NCI-H187 treated with DMSO at 0.1 percent for 48 hours (cell line): ENCODE results near the gene WDR26.
"Not testable (repeated sequence)": the region's sequence is repeated elsewhere in the genome, so short reads cannot be mapped to it uniquely, and the experiment has no call there.

Experiments
- DNase-seq: peaks from one replicate; lab custom pipeline; 2025; lab: John Stamatoyannopoulos, UW

The WDR26 gene

DNA sequence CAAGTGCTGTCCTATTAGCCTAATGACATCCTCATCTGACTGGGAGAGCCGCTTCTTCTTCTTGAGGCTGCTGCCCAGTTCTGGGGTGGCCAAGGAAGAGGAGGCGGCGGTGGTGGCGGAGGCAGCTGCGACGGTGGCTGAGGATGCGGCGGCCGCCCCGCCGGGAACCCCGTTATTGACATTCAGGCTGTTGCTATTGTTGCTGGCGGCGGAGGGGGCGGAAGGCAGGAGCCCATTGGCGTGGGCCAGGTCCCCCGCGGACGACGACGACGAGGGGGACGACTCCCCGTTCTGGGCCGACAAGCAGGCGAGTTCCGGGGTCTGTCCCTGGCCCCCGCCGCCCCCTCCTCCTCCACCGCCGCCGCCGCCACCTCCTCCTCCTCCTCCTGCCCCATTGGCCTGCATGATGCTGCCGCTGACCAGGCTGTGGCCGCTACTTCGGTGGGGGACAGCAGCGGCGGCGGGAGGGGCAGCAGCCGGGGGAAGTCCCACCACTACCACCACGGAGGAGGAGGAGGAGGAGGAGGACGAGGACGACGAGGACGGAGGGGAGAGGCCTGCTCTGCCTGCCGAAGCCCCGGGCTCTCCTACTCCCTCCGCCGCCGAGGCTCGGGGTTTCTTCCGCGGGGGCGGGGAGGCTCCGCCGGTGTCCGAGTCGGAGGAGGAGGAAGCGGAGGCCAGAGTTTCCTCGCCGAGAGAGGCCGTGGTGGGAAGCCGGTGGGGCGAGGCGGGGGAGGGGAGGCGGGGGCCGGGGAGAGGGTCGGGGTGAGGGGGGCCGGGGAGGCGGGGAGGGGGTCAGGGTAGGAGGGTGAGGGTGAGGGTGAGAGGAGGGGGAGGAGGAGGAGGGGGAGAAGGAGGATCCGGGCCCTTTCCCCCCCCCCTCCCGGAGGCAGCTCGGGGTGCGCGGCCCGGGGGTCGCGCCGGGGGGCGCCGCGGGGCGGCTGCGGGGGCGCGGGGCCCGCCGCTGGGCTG, 610 bp downstream of the WDR26 start:
- no peak for DNase-seq

DNA sequence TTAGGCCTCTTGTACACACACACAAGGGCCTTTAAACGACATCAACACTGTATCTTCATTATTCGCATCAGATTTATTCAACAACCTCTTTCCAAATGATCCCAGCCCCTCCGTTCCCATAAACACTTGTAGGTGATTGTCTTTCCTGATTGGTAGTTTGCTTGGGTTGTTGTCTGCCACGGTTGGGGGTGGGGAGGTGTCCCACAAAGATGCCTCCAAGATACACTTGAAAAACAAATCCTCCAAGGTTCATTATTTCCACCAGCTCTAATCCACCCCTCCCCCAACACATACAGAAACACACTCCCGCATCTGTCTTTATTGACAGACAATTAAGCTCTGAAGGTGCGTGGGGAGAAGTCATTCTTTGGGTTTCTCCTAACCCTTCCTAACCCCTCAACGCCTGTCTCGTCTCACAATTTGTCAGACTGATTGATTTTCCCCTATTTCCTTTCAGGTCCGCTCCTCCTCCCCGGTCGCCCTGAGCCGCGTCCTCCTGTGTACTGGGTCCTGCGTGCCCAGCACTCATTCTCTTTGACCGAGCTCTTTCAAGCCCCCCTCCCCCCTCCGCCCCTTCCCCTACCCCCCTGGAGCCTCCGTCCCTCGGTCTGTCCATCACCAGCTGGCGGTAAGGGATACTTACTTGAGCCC, 1.4 kb downstream of the WDR26 start:
- DNase-seq, result no peak

DNA sequence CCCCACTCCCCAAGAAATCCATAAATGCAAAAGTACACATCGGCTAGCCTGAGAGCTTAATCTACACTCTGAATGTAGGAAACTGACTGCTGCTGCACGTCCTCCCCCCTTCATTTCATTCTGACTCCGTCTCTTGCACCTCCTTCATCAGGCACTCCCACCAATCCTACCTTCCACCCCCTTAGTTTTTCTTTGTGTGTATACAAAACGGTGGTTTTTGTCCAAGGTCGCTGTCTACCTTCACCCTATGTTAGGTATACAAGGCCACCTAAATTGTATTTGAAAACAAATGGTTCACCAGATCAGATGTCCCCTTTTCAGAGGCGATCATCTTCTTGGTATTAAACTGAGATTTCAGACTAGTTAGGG, 1.9 kb downstream of the WDR26 start:
- no peak for DNase-seq

DNA sequence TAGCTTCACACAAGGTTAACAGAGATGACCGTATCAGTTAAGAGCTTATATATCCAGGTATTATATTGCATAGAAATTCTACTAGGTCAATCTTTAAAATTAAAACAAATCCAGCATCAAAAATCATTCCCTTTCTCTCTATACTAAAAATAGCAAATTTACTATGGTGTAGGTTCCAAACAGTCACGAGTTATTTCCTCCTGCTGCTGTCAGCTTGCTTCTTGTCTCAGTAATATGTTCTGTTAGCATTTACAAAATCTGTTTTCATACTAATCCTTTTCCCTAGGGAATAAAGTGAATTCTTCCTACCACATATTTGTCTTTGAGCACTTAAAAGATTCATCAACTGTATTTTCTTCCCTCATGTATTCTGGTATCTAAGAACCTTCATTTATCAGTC, 2.5 kb downstream of the WDR26 start:
- no peak for DNase-seq

DNA sequence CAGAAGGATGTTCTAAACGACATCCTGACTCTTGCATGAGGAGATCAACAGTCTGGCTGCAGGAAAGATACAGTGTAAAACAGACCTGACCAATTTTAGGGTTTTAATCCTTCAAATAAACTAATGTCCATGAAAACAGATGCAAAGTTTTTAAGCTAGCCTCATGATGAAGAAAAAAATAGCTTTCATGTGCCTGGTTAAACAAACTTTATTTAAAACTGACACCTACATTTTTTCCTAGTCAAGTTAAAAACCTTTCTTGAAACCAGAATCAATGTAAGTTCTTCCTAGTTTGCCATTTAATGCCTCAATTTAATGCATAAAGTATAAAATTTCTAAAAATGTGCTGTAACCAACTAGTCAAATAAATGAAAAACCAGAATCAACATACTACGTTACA, 2.9 kb downstream of the WDR26 start:
- no peak for DNase-seq

DNA sequence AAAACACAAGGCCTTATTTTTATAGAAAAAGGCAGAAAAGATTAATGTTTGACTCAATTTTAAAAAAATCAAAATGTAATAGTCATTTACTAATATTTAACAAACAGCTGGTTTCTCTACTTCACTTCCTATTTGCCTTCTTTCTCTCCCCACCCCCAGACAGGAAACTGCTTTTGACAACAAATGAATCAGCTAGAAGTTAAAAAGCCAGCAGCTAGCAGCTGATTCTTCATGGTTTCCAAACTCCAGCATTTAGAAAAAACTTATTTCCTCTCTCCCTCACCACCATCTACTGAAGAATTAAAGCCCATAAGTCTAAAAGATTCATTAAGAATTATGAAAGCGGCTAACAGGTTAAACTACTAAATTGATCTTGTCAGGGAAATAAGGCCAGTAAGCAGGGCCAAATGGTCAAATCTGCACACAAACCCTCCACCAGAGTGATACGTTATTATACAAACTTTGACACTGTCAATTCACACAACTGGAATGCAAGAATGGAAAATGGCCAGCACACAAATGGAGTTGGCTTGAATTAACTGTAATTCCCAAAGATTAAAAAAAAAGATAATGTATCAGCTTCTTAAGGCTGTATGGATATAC, 4.0 kb downstream of the WDR26 start:
- no peak for DNase-seq

DNA sequence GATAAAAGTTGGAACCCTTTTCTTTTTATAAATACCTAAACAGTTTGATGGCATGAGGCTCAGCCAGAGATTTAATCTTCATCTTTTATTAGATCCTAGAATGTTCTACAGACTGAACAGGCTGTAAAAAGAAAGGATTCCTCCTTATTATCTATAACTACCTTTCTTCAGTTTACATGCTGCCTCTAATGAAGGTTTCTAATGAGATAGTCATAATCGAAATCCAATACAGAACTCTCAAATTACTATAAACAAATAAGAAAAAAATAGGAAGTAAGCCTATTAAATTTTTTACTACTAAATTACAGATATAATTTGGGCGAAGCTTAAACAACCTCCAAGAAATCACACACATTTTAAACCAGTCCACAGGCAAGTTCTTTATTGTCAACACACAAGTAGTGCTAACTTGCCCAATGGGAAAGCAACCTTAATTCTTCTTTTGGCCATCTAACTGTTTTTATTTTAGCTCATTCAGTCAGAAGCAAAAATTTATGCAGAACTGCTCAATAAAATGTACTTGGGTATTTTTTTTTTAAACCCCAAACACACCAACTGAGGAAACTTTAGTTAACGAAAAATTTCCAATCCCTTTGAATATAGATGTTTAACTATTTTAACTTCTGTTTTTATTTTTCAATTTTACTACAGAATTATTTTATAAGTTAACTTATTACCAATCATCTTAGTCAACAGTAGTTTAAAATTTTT, 4.8 kb downstream of the WDR26 start:
- no peak for DNase-seq

DNA sequence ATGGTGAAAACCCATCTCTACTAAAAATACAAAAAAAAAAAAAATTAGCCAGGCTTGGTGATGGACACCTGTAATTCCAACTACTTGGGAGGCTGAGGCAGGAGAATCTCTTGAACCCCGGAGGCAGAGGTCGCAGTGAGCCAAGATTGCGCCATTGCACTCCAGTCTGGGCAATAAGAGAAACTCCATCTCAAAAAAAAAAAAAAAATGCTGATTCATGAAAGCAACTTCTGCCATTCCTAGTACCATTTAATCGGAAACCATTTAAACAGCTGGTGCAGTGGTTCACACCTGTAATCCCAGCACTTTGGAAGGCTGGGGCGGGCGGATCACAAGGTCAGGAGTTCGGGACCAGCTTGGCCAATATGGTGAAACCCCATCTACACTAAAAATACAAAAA, 5.9 kb downstream of the WDR26 start:
- DNase-seq, result not testable (repeated sequence)

DNA sequence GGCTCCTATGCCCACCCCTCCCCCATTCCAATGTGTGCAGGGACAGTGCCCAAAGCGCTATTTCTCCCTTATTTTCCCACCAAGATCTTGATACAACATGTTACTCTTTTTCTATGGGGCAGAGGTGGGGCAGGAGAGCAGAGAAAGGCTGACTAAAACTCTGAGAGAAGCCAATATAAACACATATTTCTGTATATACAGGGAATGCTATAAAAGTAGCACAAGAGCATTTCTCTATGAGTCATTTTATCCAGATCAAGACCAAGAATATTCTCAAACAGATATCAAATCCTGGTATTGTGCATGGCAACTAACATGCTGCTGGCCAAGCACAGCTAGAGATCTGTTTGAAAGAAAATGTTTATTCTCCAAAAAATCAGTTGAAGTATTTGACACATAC, 7.3 kb downstream of the WDR26 start:
- DNase-seq, result no peak

DNA sequence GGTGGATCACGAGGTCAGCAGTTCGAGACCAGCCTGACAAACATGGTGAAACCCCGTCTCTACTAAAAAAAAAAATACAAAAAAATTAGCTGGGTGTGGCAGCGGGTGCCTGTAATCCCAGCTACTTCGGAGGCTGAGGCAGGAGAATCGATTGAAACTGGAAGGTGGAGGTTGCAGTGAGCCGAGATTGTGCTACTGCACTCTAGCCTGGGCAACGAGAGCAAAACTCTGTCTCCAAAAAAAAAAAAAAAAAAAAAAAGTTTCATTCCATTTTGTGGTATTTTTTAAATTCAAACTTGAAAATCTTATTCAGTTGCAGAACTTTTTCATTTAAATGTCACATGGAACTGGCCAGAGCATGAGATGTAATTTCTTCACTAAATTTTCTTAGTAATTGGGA, 7.7 kb downstream of the WDR26 start:
- DNase-seq, result not testable (repeated sequence)

DNA sequence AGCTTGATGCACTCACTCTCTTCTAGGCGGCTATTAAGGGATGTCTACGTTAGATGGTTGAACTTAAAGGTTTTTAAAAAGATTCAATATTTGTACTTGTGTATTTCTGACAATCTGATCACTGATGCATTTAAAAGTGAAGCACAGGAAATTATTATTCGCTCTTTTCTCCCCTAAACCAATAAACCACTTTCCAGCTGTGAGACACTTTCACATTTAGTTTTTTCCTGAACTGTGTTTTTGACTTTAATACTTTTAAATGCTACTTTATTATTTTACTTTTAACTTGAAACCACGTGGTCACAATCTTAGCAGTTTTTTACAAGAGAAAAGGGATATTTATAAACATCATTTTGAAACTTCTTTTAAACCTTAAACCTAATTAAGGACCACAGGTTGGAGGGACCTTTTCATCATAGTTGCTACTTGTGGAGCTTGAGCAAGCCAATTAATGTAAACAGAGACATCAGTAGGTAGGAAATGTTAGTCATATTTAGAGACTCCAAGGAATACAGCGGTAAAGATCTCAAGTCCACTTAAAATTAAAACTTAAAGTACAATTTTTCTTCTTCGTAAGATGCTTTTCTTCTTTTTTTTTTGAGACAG, 9.2 kb downstream of the WDR26 start:
- no peak for DNase-seq

DNA sequence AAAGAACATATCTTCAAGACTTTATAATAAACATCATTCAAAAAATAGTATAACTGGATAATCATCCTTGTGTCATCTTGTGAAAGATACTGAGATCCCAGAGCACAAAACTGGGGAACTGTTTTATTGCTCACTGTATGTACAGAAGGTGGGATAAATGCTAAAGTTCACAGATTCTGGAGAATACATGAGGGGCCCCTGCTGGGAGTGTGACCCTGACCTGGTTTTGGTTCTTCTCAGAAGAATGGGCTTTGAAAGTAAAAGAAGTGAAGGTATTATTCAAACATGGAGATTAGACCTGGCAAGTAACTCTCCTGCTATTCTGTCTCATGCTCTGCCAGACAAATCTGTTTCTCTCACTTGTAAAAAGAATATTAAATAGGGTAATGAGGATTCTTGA, 14.5 kb downstream of the WDR26 start:
- DNase-seq, result no peak

DNA sequence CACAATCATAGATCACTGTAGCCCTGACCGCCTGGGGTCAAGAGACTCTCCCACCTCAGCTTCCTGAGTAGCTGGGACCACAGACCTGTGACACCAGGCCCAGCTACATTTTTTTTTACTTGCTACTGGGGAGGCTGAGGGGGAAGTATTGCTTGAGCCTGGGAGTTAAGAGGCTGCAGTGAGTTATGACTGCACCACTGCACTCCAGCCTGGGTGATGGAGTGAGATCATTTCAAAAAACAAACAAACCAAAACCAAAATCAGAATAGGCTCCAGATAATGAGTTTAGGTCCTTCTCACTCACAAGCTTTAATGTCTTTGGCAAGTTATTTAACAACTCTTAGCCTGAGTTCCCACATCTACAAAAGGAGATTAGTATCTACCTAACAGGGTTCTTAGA, 22.8 kb downstream of the WDR26 start:
- no peak for DNase-seq

DNA sequence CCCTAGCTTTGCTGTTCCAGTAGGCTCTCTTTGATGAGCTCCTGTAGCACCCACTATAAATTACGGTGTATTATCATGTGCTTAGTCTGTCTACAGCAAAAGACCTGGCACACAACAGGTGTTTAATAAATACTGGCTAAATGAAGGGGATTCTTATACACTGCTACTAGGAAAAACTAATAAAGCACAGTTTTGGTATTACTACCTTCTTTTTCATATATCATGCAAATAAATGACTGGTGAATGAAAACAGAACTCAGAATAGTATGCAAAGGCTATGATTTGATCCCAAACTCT, 26.4 kb downstream of the WDR26 start:
- no peak for DNase-seq

DNA sequence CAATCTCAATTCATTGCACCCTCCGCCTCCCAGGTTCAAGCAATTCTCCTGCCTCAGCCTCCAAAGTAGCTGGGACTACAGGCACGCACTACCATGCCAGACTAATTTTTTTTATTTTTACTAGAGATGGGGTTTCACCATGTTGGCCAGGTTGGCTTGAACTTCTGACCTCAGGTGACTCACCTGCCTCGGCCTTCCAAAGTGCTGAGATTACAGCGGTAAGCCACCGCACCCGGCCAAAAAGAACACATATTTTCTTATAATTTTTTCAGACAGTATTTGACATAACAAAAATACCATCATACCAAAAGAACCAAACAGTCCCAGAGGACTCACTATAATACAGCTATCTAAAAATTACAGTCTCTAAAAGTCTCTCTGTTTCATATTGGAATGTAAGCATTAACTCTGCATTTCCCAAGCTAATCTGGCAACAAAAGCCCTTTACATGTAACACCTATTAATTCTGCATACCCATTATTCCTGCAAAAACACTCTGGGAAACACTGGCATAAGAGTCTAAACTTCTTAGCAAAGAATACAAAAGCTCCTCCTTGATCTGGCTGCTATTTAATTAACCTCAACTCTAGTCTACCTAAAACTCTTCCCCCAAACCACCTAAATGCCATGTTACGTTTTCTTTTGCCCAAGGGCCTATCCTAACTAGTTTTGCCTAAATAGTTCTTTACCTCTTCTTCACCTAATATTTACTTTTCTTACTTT, 26.9 kb downstream of the WDR26 start:
- DNase-seq, result no peak

DNA sequence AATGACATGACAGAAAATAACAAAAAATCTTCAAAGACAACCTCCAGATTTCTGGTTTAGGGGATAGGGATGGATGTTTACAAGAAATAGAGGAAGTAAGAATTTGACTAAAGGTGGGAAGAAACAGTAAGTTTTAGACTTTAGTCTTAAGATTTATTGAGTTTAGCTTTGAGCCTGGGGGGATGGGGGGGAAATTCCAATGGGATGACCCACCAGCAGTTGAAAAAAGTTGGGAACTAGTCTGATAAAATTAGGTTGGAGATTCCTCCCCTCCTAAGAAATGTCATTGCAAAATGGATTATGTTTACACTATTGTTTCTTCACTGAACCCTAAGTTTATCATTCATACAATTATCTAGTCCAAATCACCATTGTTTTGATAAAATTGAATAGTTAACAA, 28.4 kb downstream of the WDR26 start:
- no peak for DNase-seq

DNA sequence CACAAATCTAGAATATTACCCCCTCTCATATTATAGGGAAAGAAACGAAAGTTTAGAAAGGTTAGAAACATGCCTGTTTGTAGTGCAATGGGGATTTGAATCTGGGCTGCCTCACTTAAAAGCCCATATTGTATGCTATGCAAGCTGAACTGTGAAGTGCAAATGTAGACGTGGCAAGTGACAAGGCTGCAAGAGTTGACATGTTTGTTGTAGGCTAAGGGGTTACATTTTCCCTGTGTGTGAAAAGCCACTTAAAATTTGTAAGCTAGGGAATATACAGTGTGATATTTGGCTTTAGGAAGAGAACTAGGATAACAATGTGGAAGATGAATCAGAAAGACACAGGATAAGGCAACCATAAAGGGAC, 29.0 kb downstream of the WDR26 start:
- no peak for DNase-seq

DNA sequence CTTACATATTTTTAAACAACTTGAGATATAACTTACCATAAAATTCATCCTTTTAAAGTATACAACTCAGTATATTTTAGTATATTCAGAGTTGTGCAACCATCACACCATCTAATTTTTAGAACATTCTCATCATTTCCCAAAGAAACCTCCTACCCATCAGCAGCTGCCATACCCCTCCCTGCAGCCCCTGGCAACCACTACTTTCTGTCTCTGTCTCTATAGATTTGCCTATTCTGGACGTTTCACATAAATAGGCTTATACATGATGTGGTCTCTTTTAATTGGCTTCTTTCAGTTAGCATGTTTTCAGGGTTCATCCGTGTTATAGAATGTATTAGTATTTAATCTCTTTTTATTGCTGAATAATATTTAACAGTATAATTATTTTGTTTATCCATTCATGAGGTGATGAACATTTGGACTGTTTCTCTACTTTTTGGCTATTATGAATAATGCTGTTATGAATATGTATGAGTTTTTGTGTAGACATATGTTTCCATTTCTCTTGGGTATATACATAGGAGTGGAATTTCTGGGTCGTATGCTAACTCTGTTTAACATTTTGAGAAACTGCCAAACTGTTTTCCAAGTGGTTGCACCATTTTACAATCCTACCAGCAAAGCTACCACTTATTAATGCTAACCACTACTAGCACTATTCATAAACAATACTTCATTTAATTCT, 29.5 kb downstream of the WDR26 start:
- DNase-seq, result no peak

DNA sequence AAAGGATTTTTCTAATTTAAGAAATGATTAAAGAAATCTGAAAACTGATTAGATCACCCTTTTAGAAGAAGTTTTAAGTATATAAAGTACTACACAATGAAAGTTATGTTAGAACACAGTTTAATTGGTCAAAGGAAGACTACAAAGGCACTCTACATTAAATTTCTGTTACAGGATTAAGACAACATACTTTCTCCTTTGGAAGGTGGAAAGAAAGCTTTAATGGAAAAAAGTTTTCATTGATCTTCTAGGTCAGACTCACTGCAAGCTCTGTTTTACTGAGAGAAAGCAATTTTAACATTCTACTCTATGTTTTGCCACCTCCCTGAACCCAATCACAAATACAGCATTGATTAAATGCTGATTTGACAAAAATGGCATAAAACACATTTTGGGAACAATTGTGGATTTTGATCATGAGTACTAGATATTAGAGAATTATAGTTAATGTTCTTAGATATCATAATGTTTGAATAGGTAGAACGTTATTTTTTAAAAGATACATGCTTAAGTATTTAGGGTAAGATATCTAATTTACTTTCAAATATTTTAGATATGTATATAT, 32.0 kb downstream of the WDR26 start:
- no peak for DNase-seq

DNA sequence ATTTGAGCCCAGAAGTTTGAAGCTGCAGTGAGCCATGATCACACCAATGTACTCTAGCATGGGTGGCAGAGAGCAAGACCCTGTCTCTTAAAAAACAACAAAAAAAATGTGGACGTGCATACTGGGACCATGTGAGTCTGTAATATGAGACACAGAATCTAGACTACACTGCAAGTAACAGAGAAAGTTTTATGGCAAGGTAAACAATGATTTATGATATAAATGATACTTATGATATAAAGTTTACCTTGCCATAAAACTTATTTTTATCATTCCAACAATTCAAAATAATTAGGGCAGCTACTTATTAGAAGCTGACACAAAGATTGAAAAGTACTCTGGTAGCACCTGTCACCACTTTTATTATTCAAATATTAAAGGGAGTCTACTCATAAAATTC, 34.7 kb downstream of the WDR26 start:
- DNase-seq, result no peak

DNA sequence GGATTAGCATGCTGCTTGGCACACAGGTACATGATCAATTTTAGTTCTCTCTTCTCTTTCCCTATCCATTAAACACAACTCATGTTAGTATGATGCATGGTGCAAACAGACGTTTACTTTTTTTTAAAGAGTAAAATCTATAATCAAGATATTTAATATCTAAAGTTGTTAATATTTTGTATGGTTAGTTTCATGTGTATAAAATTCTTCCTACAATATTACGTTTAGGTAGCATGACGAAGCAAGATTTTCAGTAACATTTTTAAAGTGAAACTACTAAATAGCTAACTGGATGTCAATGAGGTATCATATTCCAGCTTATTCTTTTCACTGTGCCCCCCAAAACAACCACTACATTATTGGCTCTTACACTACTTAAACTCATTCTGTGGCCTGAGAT, 41.3 kb downstream of the WDR26 start:
- no peak for DNase-seq
